Sigmoid colon (tissue), 7 donors: ENCODE data around the gene HTRA2. TPM values are rescaled to one million over a fixed set of nuclear protein-coding genes. Genes with fewer than 3 reads are reported as not detected.

Source experiments
- DNase-seq: peaks from one replicate; pipeline ENCODE4 v3.0.0-alpha.2; 2019
- H3K27ac ChIP-seq, 4 donors: fragments of 200-600 bp; sonication (generic); one replicate each; pipeline ENCODE4 v1.5.1; 2016 to 2019; ENCODE audit warnings: mild to moderate bottlenecking in 1 of 4
- H3K27me3 ChIP-seq, 3 donors: fragments of 200-600 bp; sonication (generic); one replicate each; pipeline ENCODE4 v1.5.1; 2019; ENCODE audit warnings: mild to moderate bottlenecking in 1 of 3
- H3K36me3 ChIP-seq, 4 donors: fragments of 200-600 bp; sonication (generic); one replicate each; pipeline ENCODE4 v1.5.1; 2016 to 2019
- H3K4me1 ChIP-seq, 4 donors: fragments of 200-600 bp; sonication (generic); one replicate each; pipeline ENCODE4 v1.5.1; 2017 to 2019
- H3K4me3 ChIP-seq, 4 donors: fragments of 200-600 bp; sonication (generic); one replicate each; pipeline ENCODE4 v1.5.1; 2017 to 2019; ENCODE audit warnings: mild to moderate bottlenecking in 2 of 4, moderate library complexity in 1 of 4
- H3K9me3 ChIP-seq, 4 donors: fragments of 200-600 bp in 3 of 4; sonication (generic) in 3 of 4; one replicate each; pipeline versions ENCODE4 v1.5.1 to v1.6.1; 2013 to 2019
- CTCF ChIP-seq, 4 experiments: fragments of 450-650 bp in 3 of 4; fragments of 200-600 bp in 1 of 4; IDR thresholded peaks; one replicate each; pipeline ENCODE4 v1.5.1; 2016 to 2019; ENCODE audit warnings: antibody characterized with exemption in 4 of 4, mild to moderate bottlenecking in 3 of 4, moderate library complexity in 2 of 4
- EP300 ChIP-seq, 4 donors: sonication (generic); formaldehyde crosslinking; IDR thresholded peaks; one replicate each; pipeline ENCODE4 v1.6.1; 2017; ENCODE audit warnings: antibody characterized with exemption in 4 of 4
- POLR2A ChIP-seq, 2 donors: fragments of 450-650 bp; IDR thresholded peaks; one replicate each; pipeline ENCODE4 v1.6.1; 2016; ENCODE audit warnings: antibody characterized with exemption in 2 of 2, mild to moderate bottlenecking in 2 of 2, moderate library complexity in 2 of 2
- POLR2AphosphoS5 ChIP-seq, 4 donors: sonication (generic); formaldehyde crosslinking; IDR thresholded peaks; one replicate each; pipeline ENCODE4 v1.6.1; 2017; ENCODE audit warnings: antibody characterized with exemption in 4 of 4
- WGBS, 2 donors: extraction: QIAGEN DNeasy Blood & Tissue Kit; methylation state at CpG; one replicate each; pipeline ENCODE4 v1.1.7; 2013; 5-methylcytosine and 5-hydroxymethylcytosine counted together
- intact Hi-C: fragments of 100-400 bp; cut with DNase I; formaldehyde crosslinking; loops from one replicate; pipeline ENCODE4 v1.15.1; 2023
- polyA plus RNA-seq, 3 donors: library from polyadenylated mRNA; stranded (reverse); fragments of 200-250 nt; gene quantifications; one replicate each; pipeline ENCODE4 v1.2.3, GENCODE V29; 2013
- total RNA-seq, 4 donors: library from RNA; depleted of rRNA; stranded (reverse); fragments of >200 nt; gene quantifications; one replicate each; pipeline ENCODE4 v1.1.0, GENCODE V29; 2016
- donor health status: healthy with polysubstance abuse.
- donor health status: Bipolar disorder and iron deficiency.
- donor health status: healthy.

HTRA2 gene
- total and polyA plus RNA-seq, 7 donors: 19.7 to 39.8 (median 29.6) TPM

DNA sequence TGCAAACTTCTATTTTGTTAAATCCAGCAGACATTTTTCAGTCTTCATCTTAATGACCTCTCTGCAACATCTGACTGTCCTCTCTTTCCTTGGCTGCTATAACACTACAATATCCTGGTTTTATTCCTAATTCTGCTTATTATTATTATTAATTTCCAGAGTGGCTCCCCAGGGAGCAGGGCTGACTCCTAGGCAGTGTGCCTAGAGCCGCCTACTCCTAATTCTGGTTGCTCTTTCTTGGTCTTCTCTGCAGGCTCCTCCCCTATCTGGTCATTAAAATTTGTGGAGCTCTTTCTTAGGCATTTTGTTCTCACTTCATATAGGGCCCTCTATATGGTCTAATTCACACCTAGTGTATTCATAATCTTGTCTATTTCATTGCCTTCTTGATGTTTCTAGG, 13.2 kb downstream of the HTRA2 start:
- Histone ChIP-seq H3K4me1 (no peaks in the 10 kb centered on the region), H3K9me3 (no peaks in the 10 kb centered on the region), H3K27me3 (no peaks in the 10 kb centered on the region), H3K27ac (no peak overlapping the region), H3K4me3 (no peak overlapping the region), H3K36me3 (no peaks in the 10 kb centered on the region)
- no peak for TF ChIP-seq POLR2A (IDR thresholded peaks at IDR 0.05)
- no peak for TF ChIP-seq POLR2AphosphoS5 (IDR thresholded peaks at IDR 0.05)
- TF ChIP-seq CTCF (IDR thresholded peaks at IDR 0.05): no peak
- TF ChIP-seq EP300 (IDR thresholded peaks at IDR 0.05): no peak
- DNase-seq: no peak
- intact Hi-C loops: no loop called here
- 88 to 94% methylated on average over 1 of the region's 1 CpG for WGBS, 2 donors

DNA sequence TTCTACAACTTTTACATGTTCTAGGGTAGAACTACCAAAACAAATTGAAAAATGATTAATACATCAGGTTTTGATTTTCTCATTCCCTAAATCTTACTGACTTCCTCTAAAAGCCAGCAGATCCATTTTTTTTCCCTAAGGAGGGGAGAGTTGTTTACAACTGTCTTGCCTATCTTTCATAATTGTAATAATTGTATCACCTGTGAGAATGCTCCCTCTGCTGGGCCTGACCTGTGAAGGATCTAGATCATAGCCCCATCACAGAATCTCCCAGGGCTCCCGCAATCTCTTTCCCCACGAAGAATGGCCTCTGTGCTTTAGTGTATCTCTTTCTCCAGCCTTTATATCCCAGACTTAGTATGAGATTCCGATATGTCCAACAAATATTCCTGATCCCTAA, 14.9 kb downstream of the HTRA2 start:
- peaks cover 0 to 14% (median 8%) of the 10 kb centered on the region in 4 donors for H3K4me1 ChIP-seq
- no peaks in the 10 kb centered on the region for H3K36me3 ChIP-seq
- no peak overlapping the region for H3K4me3 ChIP-seq
- TF ChIP-seq CTCF (IDR thresholded peaks at IDR 0.05): no peak
- no peak for TF ChIP-seq POLR2A (IDR thresholded peaks at IDR 0.05)
- TF ChIP-seq POLR2AphosphoS5 (IDR thresholded peaks at IDR 0.05): no peak
- TF ChIP-seq EP300 (IDR thresholded peaks at IDR 0.05): no peak
- no peaks in the 10 kb centered on the region for H3K9me3 ChIP-seq
- no peak for DNase-seq
- WGBS, 2 donors: 58 to 82% methylated on average over 3 of the region's 3 CpGs
- H3K27me3 ChIP-seq: no peaks in the 10 kb centered on the region
- intact Hi-C loops: no loop called here
- H3K27ac ChIP-seq: no peak overlapping the region

DNA sequence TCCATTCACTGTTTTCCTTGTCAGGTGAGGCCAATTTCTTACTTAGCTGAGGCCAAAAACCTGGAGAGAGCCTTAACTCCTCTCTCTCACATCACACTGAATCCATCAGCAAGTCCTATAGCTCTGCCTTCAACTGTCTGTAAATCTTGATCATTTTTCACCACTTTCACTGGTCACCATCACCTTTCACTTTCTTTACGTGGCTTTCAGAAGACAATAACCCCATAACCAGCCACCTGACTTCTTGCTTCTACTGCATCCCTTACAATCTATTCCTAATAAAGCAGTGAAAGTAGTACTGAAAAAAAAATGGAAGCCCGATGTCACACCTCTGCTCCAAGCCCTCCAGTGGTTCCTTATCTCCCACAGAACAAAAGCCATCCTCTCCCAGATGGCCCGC, 16.3 kb downstream of the HTRA2 start:
- Histone ChIP-seq H3K4me3 (no peak overlapping the region), H3K27ac (no peak overlapping the region), H3K9me3 (no peaks in the 10 kb centered on the region), H3K27me3 (no peaks in the 10 kb centered on the region), H3K36me3 (no peaks in the 10 kb centered on the region), H3K4me1 (peaks cover 0 to 17% (median 11%) of the 10 kb centered on the region in 4 donors)
- DNase-seq: no peak
- intact Hi-C loops: no loop called here
- TF ChIP-seq CTCF (IDR thresholded peaks at IDR 0.05) (no peak), EP300 (IDR thresholded peaks at IDR 0.05) (no peak), POLR2AphosphoS5 (IDR thresholded peaks at IDR 0.05) (no peak)
- WGBS, 2 donors: 91 to 92% methylated on average over 3 of the region's 3 CpGs

GRCh38 chr2:74548285-74548899, 18.7 kb downstream of the HTRA2 start:
- peaks cover 0 to 22% (median 17%) of the 10 kb centered on the region in 4 donors for H3K4me1 ChIP-seq
- H3K9me3 ChIP-seq: no peaks in the 10 kb centered on the region
- TF ChIP-seq EP300 (IDR thresholded peaks at IDR 0.05) (no peak), POLR2A (IDR thresholded peaks at IDR 0.05) (no peak), CTCF (IDR thresholded peaks at IDR 0.05) (no peak), POLR2AphosphoS5 (IDR thresholded peaks at IDR 0.05) (no peak)
- intact Hi-C loops: loop anchor here (2.0 kb wide), 1 partner anchor 18 kb away; no protein-coding TSS in a partner anchor
- WGBS, 2 donors: 12 to 25% methylated on average over 26 of the region's 26 CpGs
- H3K27me3 ChIP-seq: no peaks in the 10 kb centered on the region
- peak overlapping the region; percentile 39 to 61 (median 58) for H3K4me3 ChIP-seq
- H3K36me3 ChIP-seq: no peaks in the 10 kb centered on the region
- peak overlapping the region; percentile 70 to 81 (median 74) for H3K27ac ChIP-seq
- DNase-seq: no peak
